Activated CD8-positive, alpha-beta memory T cell treated with anti-CD3 and anti-CD28 coated beads, Interleukin-2, amount 10 ng/mL, durations not matched to agents 7 days and 5 days (primary cell): ENCODE data around the gene TCTN1. TPM values are rescaled to one million over a fixed set of nuclear protein-coding genes. Genes with fewer than 3 reads are reported as not detected.
A peak's percentile ranks its signal among the peaks of the same experiment; 100 is the strongest.
"Not testable (repeated sequence)": the region's sequence is repeated elsewhere in the genome, so short reads cannot be mapped to it uniquely, and the experiment has no call there.

Experiments used
- ATAC-seq: fragments of 150-1000 bp; cut with Tn5 transposase; one replicate; pipeline ENCODE4 v1.10.0; 2021; ENCODE audit warnings: moderate library complexity
- CTCF ChIA-PET: fragments of 350-600 bp; sonication (Branson Sonifier 250); formaldehyde crosslinking; loops from one replicate; lab custom pipeline; 2021; ENCODE audit warnings: antibody characterized with exemption; lab: Charles Lee
- DNase-seq: peaks from one replicate; pipeline ENCODE4 v3.0.0-alpha.2; 2020
- H3K27ac Mint-ChIP-seq: one replicate; pipeline ENCODE4 v1.8.0; 2021; ENCODE audit warnings: mild to moderate bottlenecking, mixed read lengths
- H3K27me3 Mint-ChIP-seq: one replicate; pipeline ENCODE4 v1.8.0; 2021; ENCODE audit warnings: mixed read lengths
- H3K36me3 Mint-ChIP-seq: one replicate; pipeline ENCODE4 v1.8.0; 2021; ENCODE audit warnings: mild to moderate bottlenecking, mixed read lengths
- H3K4me1 Mint-ChIP-seq: one replicate; pipeline ENCODE4 v1.8.0; 2021; ENCODE audit warnings: mixed read lengths
- H3K4me3 Mint-ChIP-seq: one replicate; pipeline ENCODE4 v1.8.0; 2021; ENCODE audit warnings: mild to moderate bottlenecking, moderate library complexity, mixed read lengths
- H3K9me3 Mint-ChIP-seq: one replicate; pipeline ENCODE4 v1.8.0; 2022; ENCODE audit warnings: low read depth, mixed read lengths
- total RNA-seq, 2 experiments: library from RNA; stranded (reverse); gene quantifications; one replicate each; pipeline ENCODE4 v1.2.3, GENCODE V29; 2021

TCTN1 gene
- total RNA-seq, 2 experiments from 2014 or later: 5.5 to 5.8 TPM

- peak; percentile 57 for ATAC-seq
- peak; percentile 71 for DNase-seq
- H3K36me3 Mint-ChIP-seq: peaks cover 24% of the 10 kb centered on the region
- peak overlapping the region; percentile 98 for H3K27ac Mint-ChIP-seq
- CTCF ChIA-PET: interaction anchor here (0.8 to 5.0 kb wide), 6 partner anchors 8 to 134 kb away, joined by 3 to 28 read pairs (median 3); partner anchors contain the start of genes FAM216A and GPN3
- H3K9me3 Mint-ChIP-seq: no peaks in the 10 kb centered on the region
- H3K4me3 Mint-ChIP-seq: peak overlapping the region; percentile 66
- peaks cover 66% of the 10 kb centered on the region for H3K4me1 Mint-ChIP-seq
- H3K27me3 Mint-ChIP-seq: no peaks in the 10 kb centered on the region
These were observed 35.9 kb upstream of the TCTN1 start for GRCh38 chr12:110577864-110578693.

GRCh38 chr12:110578694-110579534, 35.0 kb upstream of the TCTN1 start:
- ATAC-seq: no peak
- no peaks in the 10 kb centered on the region for H3K27me3 Mint-ChIP-seq
- no peaks in the 10 kb centered on the region for H3K9me3 Mint-ChIP-seq
- DNase-seq: peak; percentile 48
- CTCF ChIA-PET: interaction anchor here (0.8 to 2.1 kb wide), 7 partner anchors 11 to 129 kb away, joined by 3 to 8 read pairs (median 4); partner anchors contain the start of genes ARPC3, FAM216A and GPN3
- peak overlapping the region; percentile 66 for H3K4me3 Mint-ChIP-seq
- peak overlapping the region; percentile 98 for H3K27ac Mint-ChIP-seq
- peaks cover 19% of the 10 kb centered on the region for H3K36me3 Mint-ChIP-seq
- H3K4me1 Mint-ChIP-seq: peaks cover 72% of the 10 kb centered on the region

GRCh38 chr12:110579535-110580253, 34.2 kb upstream of the TCTN1 start:
- CTCF ChIA-PET: interaction anchor here (0.7 to 2.4 kb wide), 9 partner anchors 10 to 148 kb away, joined by 3 to 9 read pairs (median 5); partner anchors contain the start of genes ARPC3 and FAM216A
- H3K4me1 Mint-ChIP-seq: peaks cover 80% of the 10 kb centered on the region
- H3K4me3 Mint-ChIP-seq: peak overlapping the region; percentile 66
- H3K27ac Mint-ChIP-seq: peak overlapping the region; percentile 98
- ATAC-seq (no peak), DNase-seq (no peak)
- no peaks in the 10 kb centered on the region for H3K9me3 Mint-ChIP-seq
- H3K36me3 Mint-ChIP-seq: peaks cover 19% of the 10 kb centered on the region
- H3K27me3 Mint-ChIP-seq: no peaks in the 10 kb centered on the region

GRCh38 chr12:110581931-110582275, 32.0 kb upstream of the TCTN1 start:
- peak overlapping the region; percentile 92 for H3K4me3 Mint-ChIP-seq
- peaks cover 74% of the 10 kb centered on the region for H3K4me1 Mint-ChIP-seq
- H3K36me3 Mint-ChIP-seq: peaks cover 14% of the 10 kb centered on the region
- DNase-seq (peak; percentile 43), ATAC-seq (no peak)
- H3K9me3 Mint-ChIP-seq: no peaks in the 10 kb centered on the region
- peak overlapping the region; percentile 89 for H3K27ac Mint-ChIP-seq
- no peaks in the 10 kb centered on the region for H3K27me3 Mint-ChIP-seq
- CTCF ChIA-PET: interaction anchor here (0.7 to 2.4 kb wide), 6 partner anchors 19 to 151 kb away, joined by 3 to 9 read pairs (median 5); no protein-coding TSS in a partner anchor

GRCh38 chr12:110582276-110583136, 31.4 kb upstream of the TCTN1 start:
- ATAC-seq (peak; percentile 38), DNase-seq (peak; percentile 79)
- peak overlapping the region; percentile 89 for H3K27ac Mint-ChIP-seq
- H3K36me3 Mint-ChIP-seq: peaks cover 14% of the 10 kb centered on the region
- no peaks in the 10 kb centered on the region for H3K27me3 Mint-ChIP-seq
- H3K4me1 Mint-ChIP-seq: peaks cover 68% of the 10 kb centered on the region
- CTCF ChIA-PET: no interaction called here
- H3K9me3 Mint-ChIP-seq: no peaks in the 10 kb centered on the region
- H3K4me3 Mint-ChIP-seq: peak overlapping the region; percentile 92

GRCh38 chr12:110583137-110584059, 30.5 kb upstream of the TCTN1 start, which contains the start of gene PPTC7:
PPTC7 (minus strand) TSS chr12:110583318; CDS start chr12:110583031, 287 bp downstream.
- peak; percentile 98 for DNase-seq
- Mint-ChIP-seq H3K9me3 (no peaks in the 10 kb centered on the region), H3K27me3 (no peaks in the 10 kb centered on the region), H3K36me3 (peaks cover 14% of the 10 kb centered on the region), H3K4me3 (peak within 1 kb of the TSS; percentile 92), H3K27ac (peak within 1 kb of the TSS; percentile 89), H3K4me1 (peaks cover 59% of the 10 kb centered on the region)
- peak; percentile 95 for ATAC-seq
- CTCF ChIA-PET: interaction anchor here (0.9 to 3.2 kb wide), 4 partner anchors 9 to 133 kb away, joined by 4 to 26 read pairs (median 12); partner anchors contain the start of genes ARPC3, FAM216A and GPN3

GRCh38 chr12:110585231-110585799, 28.6 kb upstream of the TCTN1 start:
- no peak for ATAC-seq
- peaks cover 40% of the 10 kb centered on the region for H3K4me1 Mint-ChIP-seq
- peaks cover 9% of the 10 kb centered on the region for H3K36me3 Mint-ChIP-seq
- peak overlapping the region; percentile 25 for H3K4me3 Mint-ChIP-seq
- DNase-seq: peak; percentile 57
- H3K9me3 Mint-ChIP-seq: no peaks in the 10 kb centered on the region
- CTCF ChIA-PET: interaction anchor here (1.5 to 3.2 kb wide), 5 partner anchors 15 to 135 kb away, joined by 5 to 26 read pairs (median 11); partner anchors contain the start of genes ARPC3, FAM216A and GPN3
- H3K27me3 Mint-ChIP-seq: no peaks in the 10 kb centered on the region
- H3K27ac Mint-ChIP-seq: peak overlapping the region; percentile 81

GRCh38 chr12:110587102-110587501, 26.8 kb upstream of the TCTN1 start:
- ATAC-seq, H3K4me3 Mint-ChIP-seq, H3K36me3 Mint-ChIP-seq: not testable (repeated sequence)

GRCh38 chr12:110590059-110590458, 23.9 kb upstream of the TCTN1 start:
- Mint-ChIP-seq H3K9me3 (no peaks in the 10 kb centered on the region), H3K4me3 (no peak overlapping the region), H3K4me1 (peaks cover 23% of the 10 kb centered on the region), H3K36me3 (no peaks in the 10 kb centered on the region), H3K27ac (no peak overlapping the region), H3K27me3 (no peaks in the 10 kb centered on the region)
- DNase-seq: no peak
- no peak for ATAC-seq
- CTCF ChIA-PET: interaction anchor here (1.0 to 5.0 kb wide), 3 partner anchors 10 to 121 kb away, joined by 5 to 34 read pairs (median 5); partner anchors contain the start of gene FAM216A

More at GRCh38 chr12:110587102-110587501, 26.8 kb upstream of the TCTN1 start:
- DNase-seq, H3K27me3 Mint-ChIP-seq, H3K9me3 Mint-ChIP-seq, H3K27ac Mint-ChIP-seq: not testable (repeated sequence)
- CTCF ChIA-PET: interaction anchor here (0.6 to 1.2 kb wide), 3 partner anchors 10 to 119 kb away, joined by 3 to 5 read pairs (median 3); partner anchors contain the start of genes FAM216A and GPN3
- peaks cover 41% of the 10 kb centered on the region for H3K4me1 Mint-ChIP-seq

GRCh38 chr12:110590806-110591326, 23.1 kb upstream of the TCTN1 start:
- no peaks in the 10 kb centered on the region for H3K27me3 Mint-ChIP-seq
- ATAC-seq (peak; percentile 80), DNase-seq (no peak)
- H3K9me3 Mint-ChIP-seq: no peaks in the 10 kb centered on the region
- peak overlapping the region; percentile 27 for H3K27ac Mint-ChIP-seq
- no peak overlapping the region for H3K4me3 Mint-ChIP-seq
- CTCF ChIA-PET: interaction anchor here (1.3 to 5.0 kb wide), 2 partner anchors 11 to 122 kb away, joined by 5 to 34 read pairs; partner anchors contain the start of gene FAM216A
- peaks cover 16% of the 10 kb centered on the region for H3K4me1 Mint-ChIP-seq
- H3K36me3 Mint-ChIP-seq: no peaks in the 10 kb centered on the region
